ENCODE measurements around the gene AHCYL2. TPM values are rescaled to one million over a fixed set of nuclear protein-coding genes. Genes with fewer than 3 reads are reported as not detected.
A peak's percentile ranks its signal among the peaks of the same experiment; 100 is the strongest.

Gene AHCYL2
- total RNA-seq, 1 experiment from 2014 or later: 25.6 TPM

DNA sequence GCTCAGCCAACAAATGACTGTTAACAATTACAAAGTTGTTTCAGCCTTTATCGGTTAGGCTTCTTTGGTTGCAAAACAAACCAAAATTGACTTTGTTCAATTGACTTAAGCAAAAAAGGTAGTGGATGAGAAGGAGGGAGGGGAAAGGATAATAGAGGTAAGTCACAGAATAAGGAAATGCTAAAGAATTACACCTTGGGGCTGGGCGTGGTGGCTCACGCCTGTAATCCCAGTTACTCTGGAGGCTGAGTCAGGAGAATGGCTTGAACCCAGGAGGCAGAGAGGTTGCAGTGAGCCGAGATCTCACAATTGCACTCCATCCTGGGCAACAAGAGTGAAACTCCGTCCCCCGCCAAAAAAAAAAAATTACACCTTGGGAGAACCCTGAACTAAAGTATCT lies 41.4 kb downstream of the AHCYL2 start (continued):
- no peak for TF ChIP-seq ZNF317 (CRISPR knock-in tag; IDR thresholded peaks at IDR 0.05; ENCODE audit: borderline replicate concordance, low read depth)
- TF ChIP-seq ZNF396 (CRISPR knock-in tag; IDR thresholded peaks at IDR 0.05; ENCODE audit: borderline replicate concordance): no peak
- TF ChIP-seq, protein P1, sequence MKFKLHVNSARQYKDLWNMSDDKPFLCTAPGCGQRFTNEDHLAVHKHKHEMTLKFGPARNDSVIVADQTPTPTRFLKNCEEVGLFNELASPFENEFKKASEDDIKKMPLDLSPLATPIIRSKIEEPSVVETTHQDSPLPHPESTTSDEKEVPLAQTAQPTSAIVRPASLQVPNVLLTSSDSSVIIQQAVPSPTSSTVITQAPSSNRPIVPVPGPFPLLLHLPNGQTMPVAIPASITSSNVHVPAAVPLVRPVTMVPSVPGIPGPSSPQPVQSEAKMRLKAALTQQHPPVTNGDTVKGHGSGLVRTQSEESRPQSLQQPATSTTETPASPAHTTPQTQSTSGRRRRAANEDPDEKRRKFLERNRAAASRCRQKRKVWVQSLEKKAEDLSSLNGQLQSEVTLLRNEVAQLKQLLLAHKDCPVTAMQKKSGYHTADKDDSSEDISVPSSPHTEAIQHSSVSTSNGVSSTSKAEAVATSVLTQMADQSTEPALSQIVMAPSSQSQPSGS (CRISPR knock-in tag; IDR thresholded peaks at IDR 0.05; ENCODE audit: borderline replicate concordance, low read depth): no peak
- TF ChIP-seq, protein P2, sequence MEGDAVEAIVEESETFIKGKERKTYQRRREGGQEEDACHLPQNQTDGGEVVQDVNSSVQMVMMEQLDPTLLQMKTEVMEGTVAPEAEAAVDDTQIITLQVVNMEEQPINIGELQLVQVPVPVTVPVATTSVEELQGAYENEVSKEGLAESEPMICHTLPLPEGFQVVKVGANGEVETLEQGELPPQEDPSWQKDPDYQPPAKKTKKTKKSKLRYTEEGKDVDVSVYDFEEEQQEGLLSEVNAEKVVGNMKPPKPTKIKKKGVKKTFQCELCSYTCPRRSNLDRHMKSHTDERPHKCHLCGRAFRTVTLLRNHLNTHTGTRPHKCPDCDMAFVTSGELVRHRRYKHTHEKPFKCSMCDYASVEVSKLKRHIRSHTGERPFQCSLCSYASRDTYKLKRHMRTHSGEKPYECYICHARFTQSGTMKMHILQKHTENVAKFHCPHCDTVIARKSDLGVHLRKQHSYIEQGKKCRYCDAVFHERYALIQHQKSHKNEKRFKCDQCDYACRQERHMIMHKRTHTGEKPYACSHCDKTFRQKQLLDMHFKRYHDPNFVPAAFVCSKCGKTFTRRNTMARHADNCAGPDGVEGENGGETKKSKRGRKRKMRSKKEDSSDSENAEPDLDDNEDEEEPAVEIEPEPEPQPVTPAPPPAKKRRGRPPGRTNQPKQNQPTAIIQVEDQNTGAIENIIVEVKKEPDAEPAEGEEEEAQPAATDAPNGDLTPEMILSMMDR (IDR thresholded peaks at IDR 0.05): no peak
- no peak for TF ChIP-seq IRF2 (CRISPR knock-in tag; IDR thresholded peaks at IDR 0.05; ENCODE audit: borderline replicate concordance, low read depth)

DNA sequence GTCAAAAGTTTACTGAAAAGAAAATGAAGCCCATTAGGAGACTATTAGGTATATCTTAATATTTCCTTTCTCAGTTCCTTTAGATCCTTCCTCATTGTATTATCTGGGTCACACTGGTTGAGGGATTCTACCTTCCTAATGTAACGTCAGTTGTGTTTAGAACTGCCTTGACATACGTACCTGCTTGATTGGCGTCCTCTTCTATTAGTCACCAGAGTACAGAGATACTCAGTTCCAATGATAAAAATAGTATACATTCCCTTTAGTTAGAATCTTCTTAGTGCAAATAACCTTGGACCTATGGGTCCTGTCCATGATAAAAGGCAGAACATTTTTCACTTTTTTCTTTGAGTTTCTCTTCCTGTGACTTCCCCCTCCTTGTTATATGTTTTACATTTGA lies 45.2 kb downstream of the AHCYL2 start:
- TF ChIP-seq, protein P3, sequence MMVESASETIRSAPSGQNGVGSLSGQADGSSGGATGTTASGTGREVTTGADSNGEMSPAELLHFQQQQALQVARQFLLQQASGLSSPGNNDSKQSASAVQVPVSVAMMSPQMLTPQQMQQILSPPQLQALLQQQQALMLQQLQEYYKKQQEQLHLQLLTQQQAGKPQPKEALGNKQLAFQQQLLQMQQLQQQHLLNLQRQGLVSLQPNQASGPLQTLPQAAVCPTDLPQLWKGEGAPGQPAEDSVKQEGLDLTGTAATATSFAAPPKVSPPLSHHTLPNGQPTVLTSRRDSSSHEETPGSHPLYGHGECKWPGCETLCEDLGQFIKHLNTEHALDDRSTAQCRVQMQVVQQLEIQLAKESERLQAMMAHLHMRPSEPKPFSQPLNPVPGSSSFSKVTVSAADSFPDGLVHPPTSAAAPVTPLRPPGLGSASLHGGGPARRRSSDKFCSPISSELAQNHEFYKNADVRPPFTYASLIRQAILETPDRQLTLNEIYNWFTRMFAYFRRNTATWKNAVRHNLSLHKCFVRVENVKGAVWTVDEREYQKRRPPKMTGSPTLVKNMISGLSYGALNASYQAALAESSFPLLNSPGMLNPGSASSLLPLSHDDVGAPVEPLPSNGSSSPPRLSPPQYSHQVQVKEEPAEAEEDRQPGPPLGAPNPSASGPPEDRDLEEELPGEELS (CRISPR knock-in tag; IDR thresholded peaks at IDR 0.05): no peak
- TF ChIP-seq CBFB (CRISPR knock-in tag; IDR thresholded peaks at IDR 0.05; ENCODE audit: low read depth) (no peak), NFATC4 (CRISPR knock-in tag; IDR thresholded peaks at IDR 0.05) (no peak), ATF1 (CRISPR knock-in tag; IDR thresholded peaks at IDR 0.05) (no peak), ZNF138 (CRISPR knock-in tag; conservative IDR thresholded peaks at IDR 0.05) (no peak), ZNF263 (CRISPR knock-in tag; IDR thresholded peaks at IDR 0.05; ENCODE audit: low read depth) (no peak), NR2C2 (CRISPR knock-in tag; IDR thresholded peaks at IDR 0.05) (no peak), NFE2L1 (CRISPR knock-in tag; IDR thresholded peaks at IDR 0.05) (no peak), TEAD4 (CRISPR knock-in tag; IDR thresholded peaks at IDR 0.05) (no peak)
- TF ChIP-seq, protein P4, sequence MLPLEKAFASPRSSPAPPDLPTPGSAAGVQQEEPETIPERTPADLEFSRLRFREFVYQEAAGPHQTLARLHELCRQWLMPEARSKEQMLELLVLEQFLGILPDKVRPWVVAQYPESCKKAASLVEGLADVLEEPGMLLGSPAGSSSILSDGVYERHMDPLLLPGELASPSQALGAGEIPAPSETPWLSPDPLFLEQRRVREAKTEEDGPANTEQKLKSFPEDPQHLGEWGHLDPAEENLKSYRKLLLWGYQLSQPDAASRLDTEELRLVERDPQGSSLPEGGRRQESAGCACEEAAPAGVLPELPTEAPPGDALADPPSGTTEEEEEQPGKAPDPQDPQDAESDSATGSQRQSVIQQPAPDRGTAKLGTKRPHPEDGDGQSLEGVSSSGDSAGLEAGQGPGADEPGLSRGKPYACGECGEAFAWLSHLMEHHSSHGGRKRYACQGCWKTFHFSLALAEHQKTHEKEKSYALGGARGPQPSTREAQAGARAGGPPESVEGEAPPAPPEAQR (CRISPR knock-in tag; IDR thresholded peaks at IDR 0.05): no peak
- TF ChIP-seq, protein P5, sequence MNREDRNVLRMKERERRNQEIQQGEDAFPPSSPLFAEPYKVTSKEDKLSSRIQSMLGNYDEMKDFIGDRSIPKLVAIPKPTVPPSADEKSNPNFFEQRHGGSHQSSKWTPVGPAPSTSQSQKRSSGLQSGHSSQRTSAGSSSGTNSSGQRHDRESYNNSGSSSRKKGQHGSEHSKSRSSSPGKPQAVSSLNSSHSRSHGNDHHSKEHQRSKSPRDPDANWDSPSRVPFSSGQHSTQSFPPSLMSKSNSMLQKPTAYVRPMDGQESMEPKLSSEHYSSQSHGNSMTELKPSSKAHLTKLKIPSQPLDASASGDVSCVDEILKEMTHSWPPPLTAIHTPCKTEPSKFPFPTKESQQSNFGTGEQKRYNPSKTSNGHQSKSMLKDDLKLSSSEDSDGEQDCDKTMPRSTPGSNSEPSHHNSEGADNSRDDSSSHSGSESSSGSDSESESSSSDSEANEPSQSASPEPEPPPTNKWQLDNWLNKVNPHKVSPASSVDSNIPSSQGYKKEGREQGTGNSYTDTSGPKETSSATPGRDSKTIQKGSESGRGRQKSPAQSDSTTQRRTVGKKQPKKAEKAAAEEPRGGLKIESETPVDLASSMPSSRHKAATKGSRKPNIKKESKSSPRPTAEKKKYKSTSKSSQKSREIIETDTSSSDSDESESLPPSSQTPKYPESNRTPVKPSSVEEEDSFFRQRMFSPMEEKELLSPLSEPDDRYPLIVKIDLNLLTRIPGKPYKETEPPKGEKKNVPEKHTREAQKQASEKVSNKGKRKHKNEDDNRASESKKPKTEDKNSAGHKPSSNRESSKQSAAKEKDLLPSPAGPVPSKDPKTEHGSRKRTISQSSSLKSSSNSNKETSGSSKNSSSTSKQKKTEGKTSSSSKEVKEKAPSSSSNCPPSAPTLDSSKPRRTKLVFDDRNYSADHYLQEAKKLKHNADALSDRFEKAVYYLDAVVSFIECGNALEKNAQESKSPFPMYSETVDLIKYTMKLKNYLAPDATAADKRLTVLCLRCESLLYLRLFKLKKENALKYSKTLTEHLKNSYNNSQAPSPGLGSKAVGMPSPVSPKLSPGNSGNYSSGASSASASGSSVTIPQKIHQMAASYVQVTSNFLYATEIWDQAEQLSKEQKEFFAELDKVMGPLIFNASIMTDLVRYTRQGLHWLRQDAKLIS (CRISPR knock-in tag; IDR thresholded peaks at IDR 0.05; ENCODE audit: borderline replicate concordance): no peak
- no peak for ATAC-seq
- ChIA-PET CTCF (interaction anchor here (2.5 to 5.0 kb wide), 2 partner anchors 52 to 106 kb away, joined by 9 to 46 read pairs; no protein-coding TSS in a partner anchor), POLR2A (interaction anchor here (0.7 kb wide), 1 partner anchor 51 kb away, joined by 3 read pairs; no protein-coding TSS in a partner anchor)
- Mint-ChIP-seq H3K9me3 (peaks cover 13% of the 10 kb centered on the region), H3K4me1 (peaks cover 14% of the 10 kb centered on the region), H3K27me3 (ENCODE audit: low read depth) (no peaks in the 10 kb centered on the region), H3K4me3 (no peak overlapping the region), H3K36me3 (peaks cover 16% of the 10 kb centered on the region), H3K27ac (peak overlapping the region; percentile 64; the same call in 1 of the 2 replicates)
- no peak for DNase-seq (ENCODE audit: low spot score)
